SK-N-MC (cell line): ENCODE results near the gene TYMS.
A peak's percentile ranks its signal among the peaks of the same experiment; 100 is the strongest.

Source experiments
- DNase-seq: peaks from one replicate; pipeline ENCODE4 v3.0.0-alpha.2; 2011; ENCODE audit warnings: low read depth, low spot score
- H3K27ac ChIP-seq: fragments of 200-600 bp; sonication (generic); 2 replicates; pipeline ENCODE4 v1.5.1; 2016; ENCODE audit warnings: mixed run types
- H3K36me3 ChIP-seq: fragments of 200-600 bp; sonication (generic); 2 replicates; pipeline ENCODE4 v1.6.1; 2017; ENCODE audit warnings: antibody characterized with exemption, low read length, mixed read lengths; ENCODE audit not compliant: insufficient read depth
- H3K4me3 ChIP-seq: fragments of 200-600 bp; sonication (generic); 2 replicates; pipeline ENCODE4 v1.5.1; 2016
- H3K9ac ChIP-seq: fragments of 200-600 bp; sonication (generic); 2 replicates; pipeline ENCODE4 v1.8.0; 2017; ENCODE audit warnings: mixed run types, mixed read lengths; ENCODE audit not compliant: insufficient read length
- H3K9me3 ChIP-seq: fragments of 200-600 bp; sonication (generic); 2 replicates; pipeline ENCODE4 v1.6.1; 2017; ENCODE audit warnings: low read depth, mild to moderate bottlenecking, antibody characterized with exemption, low read length, moderate library complexity, mixed read lengths
- EZH2 ChIP-seq: fragments of 200-600 bp; sonication (generic); IDR thresholded peaks from one replicate; pipeline ENCODE4 v1.6.1; 2017; ENCODE audit warnings: antibody characterized with exemption
- FOXP2 ChIP-seq: optimal IDR thresholded peaks from 2 replicates; pipeline ENCODE3; 2011; ENCODE audit warnings: mild to moderate bottlenecking, moderate library complexity; ENCODE audit not compliant: insufficient read depth; ENCODE audit errors: extremely low read length, control extremely low read depth
- POLR2AphosphoS5 ChIP-seq: IDR thresholded peaks from 2 replicates; pipeline ENCODE4 v1.6.1; 2012; ENCODE audit warnings: mild to moderate bottlenecking, low read depth, low read length, borderline replicate concordance

TYMS gene

DNA sequence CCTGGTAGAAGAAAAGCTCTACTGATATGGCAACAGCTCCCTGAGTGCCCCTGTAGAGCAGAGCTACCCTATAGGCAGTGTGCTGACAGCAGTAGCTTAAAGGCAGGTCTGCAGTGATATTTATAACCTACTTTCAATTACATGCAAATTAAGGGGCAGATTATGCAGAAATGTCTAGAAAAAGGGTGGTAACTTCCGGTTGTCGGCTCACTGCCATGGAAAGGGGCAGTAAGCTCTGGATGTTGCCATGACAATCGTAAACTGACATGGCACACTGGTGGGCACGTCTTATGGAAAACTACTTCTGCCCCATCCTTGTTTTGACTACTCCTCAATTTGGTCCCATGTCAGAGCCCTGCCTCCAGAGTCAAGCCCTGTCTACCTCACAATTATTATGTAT lies 2.9 kb upstream of the TYMS start:
- Histone ChIP-seq H3K4me3 (no peak overlapping the region), H3K36me3 (peaks cover 10% of the 10 kb centered on the region), H3K9ac (no peak overlapping the region)

DNA sequence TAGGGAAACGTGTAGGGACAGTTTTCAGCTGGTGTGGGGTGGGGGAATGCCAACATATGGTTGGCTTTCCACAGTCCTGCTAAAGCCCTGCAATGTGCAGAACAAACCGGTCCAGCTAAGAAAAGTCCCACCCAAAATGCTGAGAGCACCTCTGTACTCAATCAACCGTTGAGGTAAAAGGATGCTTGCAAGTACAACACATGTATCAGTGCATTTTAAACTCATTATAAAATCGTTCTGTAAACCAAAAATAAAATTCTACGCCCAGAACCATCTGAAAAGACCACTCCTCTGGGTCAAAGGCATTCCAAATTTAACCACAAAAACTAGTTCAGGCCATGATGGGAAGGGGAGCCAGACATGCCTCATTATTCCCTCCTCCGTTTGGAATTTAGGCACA lies 2.0 kb upstream of the TYMS start:
- Histone ChIP-seq H3K27ac (no peak overlapping the region), H3K4me3 (no peak overlapping the region)

More for the DNA sequence above, 2.9 kb upstream of the TYMS start:
- Histone ChIP-seq H3K27ac (no peak overlapping the region), H3K9me3 (no peaks in the 10 kb centered on the region)
- TF ChIP-seq FOXP2 (no peak), POLR2AphosphoS5 (no peak), EZH2 (no peak)
- DNase-seq: no peak

DNA sequence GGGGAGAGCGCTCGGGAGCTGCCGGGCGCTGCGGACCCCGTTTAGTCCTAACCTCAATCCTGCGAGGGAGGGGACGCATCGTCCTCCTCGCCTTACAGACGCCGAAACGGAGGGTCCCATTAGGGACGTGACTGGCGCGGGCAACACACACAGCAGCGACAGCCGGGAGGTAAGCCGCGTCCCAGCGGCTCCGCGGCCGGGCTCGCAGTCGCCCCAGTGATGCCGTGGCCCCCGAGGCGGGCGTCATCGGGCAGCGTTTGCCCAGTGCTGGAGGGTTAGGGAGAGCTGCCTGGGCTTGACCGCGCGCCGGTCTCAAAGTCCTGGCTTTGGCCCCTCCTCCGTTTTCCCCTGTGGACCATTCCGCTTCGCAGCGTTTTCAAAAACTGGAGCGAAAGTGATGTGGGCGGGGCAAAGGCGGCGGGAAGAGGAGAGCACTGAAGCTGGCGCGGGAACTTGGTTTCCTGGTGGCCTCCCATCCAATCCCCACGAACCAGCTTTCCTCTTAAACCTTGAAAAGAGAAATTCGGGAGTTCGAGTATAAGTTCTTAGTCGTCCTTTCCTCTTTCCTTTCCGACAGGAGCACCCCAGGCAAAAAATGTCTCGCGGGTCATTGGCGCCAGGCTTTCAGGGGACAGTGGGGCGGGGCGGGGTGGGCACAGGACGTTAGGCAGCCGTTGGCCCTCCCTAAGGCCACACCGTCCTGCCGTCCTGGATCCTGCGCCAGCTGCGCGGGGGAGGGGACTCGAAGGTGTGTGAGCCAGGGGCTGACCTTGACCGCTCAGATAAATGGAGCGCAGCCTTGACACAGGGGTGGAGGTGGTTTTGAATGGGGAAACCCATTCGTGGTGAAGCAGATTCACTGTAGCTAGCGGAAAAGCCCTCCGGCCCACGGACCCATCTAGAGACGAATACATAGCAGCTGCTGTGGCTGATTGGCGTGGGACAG lies 821 bp downstream of the TYMS start:
- H3K27ac ChIP-seq: peak overlapping the region; percentile 81
- DNase-seq: no peak
- H3K9ac ChIP-seq: peak overlapping the region; percentile 87
- H3K36me3 ChIP-seq: peaks cover 37% of the 10 kb centered on the region
- 0 out of 2 replicates have a peak, but pooled peaks cover 3% of the 10 kb centered on the region for H3K9me3 ChIP-seq
- H3K4me3 ChIP-seq: peak overlapping the region; percentile 94
- TF ChIP-seq POLR2AphosphoS5 (peak; percentile 76), EZH2 (no peak)

More for the DNA sequence above, 2.0 kb upstream of the TYMS start:
- Histone ChIP-seq H3K9ac (no peak overlapping the region), H3K36me3 (peaks cover 18% of the 10 kb centered on the region), H3K9me3 (no peaks in the 10 kb centered on the region)
- TF ChIP-seq EZH2 (no peak), POLR2AphosphoS5 (no peak), FOXP2 (no peak)
- DNase-seq: no peak

- Histone ChIP-seq H3K4me3 (peak overlapping the region; percentile 94), H3K36me3 (peaks cover 37% of the 10 kb centered on the region), H3K9ac (peak overlapping the region; percentile 87), H3K9me3 (0 out of 2 replicates have a peak, but pooled peaks cover 3% of the 10 kb centered on the region), H3K27ac (no peak overlapping the region; the same call in 1 of the 2 replicates)
- DNase-seq: no peak
- TF ChIP-seq FOXP2 (no peak), EZH2 (no peak), POLR2AphosphoS5 (no peak)
Observed at GRCh38 chr18:658947-659533, 1.6 kb downstream of the TYMS start.

DNA sequence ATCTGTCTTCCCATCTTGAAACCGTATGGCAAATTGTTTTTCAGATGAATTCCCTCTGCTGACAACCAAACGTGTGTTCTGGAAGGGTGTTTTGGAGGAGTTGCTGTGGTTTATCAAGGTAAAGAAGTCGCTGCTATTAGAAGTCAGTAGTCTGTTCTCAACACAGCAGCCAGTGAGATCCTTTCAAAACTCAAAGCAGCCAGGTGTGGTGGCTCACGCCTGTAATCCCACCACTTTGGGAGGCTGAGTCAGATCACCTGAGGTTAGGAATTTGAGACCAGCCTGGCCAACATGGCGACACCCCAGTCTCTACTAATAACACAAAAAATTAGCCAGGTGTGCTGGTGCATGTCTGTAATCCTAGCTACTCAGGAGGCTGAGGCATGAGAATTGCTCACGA lies 2.1 kb downstream of the TYMS start:
- Histone ChIP-seq H3K27ac (no peak overlapping the region), H3K4me3 (no peak overlapping the region), H3K9ac (no peak overlapping the region), H3K9me3 (0 out of 2 replicates have a peak, but pooled peaks cover 3% of the 10 kb centered on the region), H3K36me3 (peaks cover 37% of the 10 kb centered on the region)
- no peak for TF ChIP-seq EZH2
- no peak for TF ChIP-seq POLR2AphosphoS5
- no peak for TF ChIP-seq FOXP2
- no peak for DNase-seq

GRCh38 chr18:662197-662596 lies 4.7 kb downstream of the TYMS start:
- Histone ChIP-seq H3K27ac (no peak overlapping the region), H3K9ac (no peak overlapping the region), H3K36me3 (peaks cover 44% of the 10 kb centered on the region), H3K9me3 (0 out of 2 replicates have a peak, but pooled peaks cover 3% of the 10 kb centered on the region), H3K4me3 (no peak overlapping the region)
- TF ChIP-seq POLR2AphosphoS5 (no peak), EZH2 (no peak), FOXP2 (no peak)
- no peak for DNase-seq

DNA sequence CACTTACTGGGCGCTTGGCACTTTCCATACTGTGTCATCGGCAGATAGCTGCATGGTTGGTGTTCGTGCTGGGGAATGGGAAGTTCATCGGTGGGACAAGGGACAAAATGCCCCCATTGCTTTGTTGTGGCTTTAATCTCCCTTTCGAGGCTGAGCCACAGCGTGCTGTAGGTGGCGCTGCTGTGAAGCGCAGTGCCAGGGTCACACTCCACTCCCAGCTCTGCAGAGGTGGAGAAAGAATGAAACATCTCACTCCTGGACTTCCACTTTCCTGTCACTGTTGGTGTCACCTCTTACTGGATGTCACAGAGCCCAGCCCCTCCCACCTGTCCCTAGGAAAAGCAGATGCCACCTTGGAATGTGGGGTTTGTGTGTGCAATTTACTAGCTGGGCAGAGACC lies 8.7 kb downstream of the TYMS start:
- Histone ChIP-seq H3K9ac (no peak overlapping the region), H3K36me3 (peaks cover 54% of the 10 kb centered on the region)
- no peak for DNase-seq

GRCh38 chr18:666628-667027 lies 9.2 kb downstream of the TYMS start:
- no peak overlapping the region for H3K9ac ChIP-seq
- H3K36me3 ChIP-seq: peaks cover 54% of the 10 kb centered on the region
- no peak overlapping the region for H3K27ac ChIP-seq
- H3K4me3 ChIP-seq: no peak overlapping the region
- no peaks in the 10 kb centered on the region for H3K9me3 ChIP-seq
- DNase-seq: no peak
- TF ChIP-seq EZH2: no peak

More for the DNA sequence above, 8.7 kb downstream of the TYMS start:
- no peak overlapping the region for H3K4me3 ChIP-seq
- no peak overlapping the region for H3K27ac ChIP-seq
- TF ChIP-seq EZH2 (no peak), FOXP2 (no peak), POLR2AphosphoS5 (no peak)
- 0 out of 2 replicates have a peak, but pooled peaks cover 2% of the 10 kb centered on the region for H3K9me3 ChIP-seq

DNA sequence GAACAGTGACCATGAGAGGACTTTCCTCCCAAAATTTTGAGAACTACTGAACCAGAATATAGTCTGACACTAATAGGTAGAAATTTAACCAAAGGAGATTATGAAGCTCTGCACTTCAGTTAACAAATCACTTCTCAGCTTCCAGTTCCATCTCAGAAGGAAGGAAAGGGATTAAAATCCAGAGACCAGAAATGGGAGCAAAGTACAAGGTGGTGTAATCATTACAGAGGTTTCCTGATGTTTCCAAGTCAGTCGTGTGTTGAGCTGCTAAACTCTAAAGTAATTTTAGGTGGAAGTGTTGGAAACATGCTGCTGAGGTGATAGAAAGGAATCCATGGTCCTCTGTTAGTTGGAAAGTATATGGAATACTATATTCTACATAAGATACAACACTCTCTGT lies 10.8 kb downstream of the TYMS start:
- DNase-seq: no peak
- no peak overlapping the region for H3K27ac ChIP-seq
- H3K36me3 ChIP-seq: peaks cover 64% of the 10 kb centered on the region
- no peak overlapping the region for H3K9ac ChIP-seq
- H3K4me3 ChIP-seq: no peak overlapping the region
- TF ChIP-seq FOXP2 (no peak), EZH2 (no peak), POLR2AphosphoS5 (no peak)
- H3K9me3 ChIP-seq: no peaks in the 10 kb centered on the region
